Activated T-cell treated with anti-CD3 and anti-CD28 coated beads, Interleukin-2, amount 50 U/mL, for 1 hour (primary cell): Measurements from ENCODE around the gene LALBA.
"Not testable (repeated sequence)": the region's sequence is repeated elsewhere in the genome, so short reads cannot be mapped to it uniquely, and the experiment has no call there.

Source experiments
- DNase-seq: peaks from one replicate; pipeline ENCODE4 v3.0.0-alpha.2; 2020

LALBA gene

DNA sequence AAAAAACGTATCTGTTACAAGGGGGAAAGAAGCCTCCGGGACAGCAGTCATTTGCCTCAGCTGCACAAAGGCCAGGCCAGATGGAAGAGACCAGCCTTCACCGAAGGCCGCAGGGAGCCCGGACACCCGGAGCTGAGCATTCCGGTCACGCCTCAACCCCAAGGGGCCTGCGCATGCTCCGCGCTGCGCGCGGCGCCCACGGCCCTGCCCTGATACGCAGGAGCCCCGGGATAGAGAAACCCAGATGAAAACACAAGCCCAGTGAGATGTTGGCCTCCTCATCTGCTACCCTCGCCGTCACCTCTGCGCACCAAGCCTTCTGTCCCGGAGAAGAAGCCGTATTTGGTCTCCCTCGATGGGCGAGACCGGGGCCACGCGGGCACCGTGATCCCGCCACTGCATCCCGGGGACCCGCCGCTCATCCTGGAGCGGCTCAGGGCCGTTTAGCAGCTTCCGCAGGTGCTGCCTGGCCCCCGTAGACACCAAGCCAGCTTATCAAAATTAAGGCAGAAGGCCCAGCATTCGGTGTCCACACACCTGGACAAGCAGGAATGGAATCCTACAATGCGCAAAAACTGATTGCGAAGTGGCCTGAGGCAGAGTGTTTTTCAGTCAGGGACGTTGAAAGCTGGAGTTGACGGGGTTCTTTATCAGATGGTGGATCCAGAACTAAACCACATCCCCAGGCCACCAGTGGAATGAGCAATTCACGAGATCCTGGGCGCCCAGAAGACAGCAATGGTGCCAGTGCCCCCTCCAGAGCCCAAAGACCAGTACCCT is 41.8 kb downstream of the LALBA start:
- no peak for DNase-seq

DNA sequence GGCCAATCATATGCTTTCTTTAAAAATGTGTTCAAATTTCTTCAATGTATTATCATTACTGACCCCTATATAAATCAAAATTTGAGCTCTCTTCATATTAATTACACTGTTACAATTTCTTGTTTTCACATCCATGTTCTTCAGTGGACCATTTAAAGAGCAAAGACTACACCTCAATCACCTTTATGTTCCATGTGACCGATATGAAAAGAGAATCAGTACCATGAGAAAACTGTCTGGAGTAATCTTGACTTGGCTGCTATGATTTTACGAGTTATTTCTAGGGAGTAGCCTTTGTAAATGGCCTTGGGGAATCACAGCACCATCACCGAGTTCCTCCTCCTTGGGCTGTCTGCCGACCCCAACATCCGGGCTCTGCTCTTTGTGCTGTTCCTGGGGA is 44.5 kb downstream of the LALBA start, which contains the start of gene OR8S1:
OR8S1 (plus strand) TSS at position 301 of the 400 bp plus-strand sequence; CDS start at position 301, 0 bp downstream.
- no peak for DNase-seq

DNA sequence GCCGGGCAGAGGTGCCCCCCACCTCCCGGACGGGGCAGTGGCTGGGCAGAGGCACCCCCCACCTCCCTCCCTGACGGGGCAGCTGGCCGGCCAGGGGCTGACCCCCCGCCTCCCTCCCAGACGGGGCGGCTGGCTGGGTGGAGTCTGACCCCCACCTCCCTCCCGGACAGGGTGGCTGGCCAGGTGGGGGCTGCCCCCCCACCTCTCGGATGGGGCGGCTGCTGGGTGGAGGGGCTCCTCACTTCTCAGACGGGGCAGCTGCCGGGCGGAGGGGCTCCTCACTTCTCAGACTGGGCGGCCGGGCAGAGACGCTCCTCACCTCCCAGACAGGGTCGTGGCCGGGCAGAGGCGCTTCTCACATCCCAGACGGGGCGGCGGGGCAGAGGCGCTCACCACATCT is 49.5 kb downstream of the LALBA start:
- not testable (repeated sequence) for DNase-seq
